Umbilical cord (tissue), 2 donors: Measurements from ENCODE around the gene EBF3. TPM values are rescaled to one million over a fixed set of nuclear protein-coding genes. Genes with fewer than 3 reads are reported as not detected.

ENCODE experiments used
- DNase-seq: peaks from one replicate; pipeline ENCODE4 v3.0.0-alpha.2; 2015; ENCODE audit warnings: low spot score
- total RNA-seq: library from RNA; depleted of rRNA; stranded (reverse); fragments of >200 nt; gene quantifications from one replicate; pipeline ENCODE4 v1.2.3, GENCODE V29; 2014; ENCODE audit warnings: low replicate concordance; ENCODE audit not compliant: insufficient read depth

The EBF3 gene
- total RNA-seq, 1 donor from 2014 or later: 3.6 TPM

GRCh38 chr10:129912166-129912917, 51.7 kb downstream of the EBF3 start:
- peak; percentile 6 for DNase-seq

DNA sequence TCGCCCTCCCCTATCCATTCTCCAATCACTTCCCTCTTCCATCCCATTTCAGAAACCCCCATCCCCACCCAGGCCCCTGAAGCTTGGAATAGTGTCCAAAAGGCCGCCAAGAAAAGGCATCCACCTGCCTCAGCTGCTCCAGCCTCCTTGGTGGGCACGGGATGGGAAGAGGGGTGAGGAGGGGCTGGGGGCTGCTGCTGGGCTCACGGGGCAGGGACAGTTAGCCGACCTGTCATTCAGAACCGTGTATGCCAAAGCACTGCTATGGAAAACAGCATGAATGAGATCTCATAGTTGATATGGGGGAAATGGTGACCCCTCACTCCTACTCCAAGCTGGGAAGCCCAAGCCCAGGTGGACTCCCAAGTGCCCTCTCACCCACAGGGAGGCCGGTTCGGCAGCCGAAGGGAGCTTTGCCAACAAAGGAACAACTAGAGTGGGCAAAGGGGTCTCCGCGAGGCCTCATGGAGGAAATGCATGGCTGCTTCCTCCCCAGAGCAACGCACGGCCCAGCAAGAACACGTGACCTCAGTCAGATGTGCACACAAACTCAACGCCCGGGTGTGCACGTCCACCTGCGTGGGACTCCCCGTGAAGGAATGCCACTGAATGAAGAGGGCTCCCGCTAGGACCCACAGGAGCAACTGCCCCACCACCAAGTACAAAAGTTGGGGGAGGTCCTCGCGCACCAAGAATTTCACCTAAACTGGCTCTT, 52.5 kb downstream of the EBF3 start:
- DNase-seq: no peak

DNA sequence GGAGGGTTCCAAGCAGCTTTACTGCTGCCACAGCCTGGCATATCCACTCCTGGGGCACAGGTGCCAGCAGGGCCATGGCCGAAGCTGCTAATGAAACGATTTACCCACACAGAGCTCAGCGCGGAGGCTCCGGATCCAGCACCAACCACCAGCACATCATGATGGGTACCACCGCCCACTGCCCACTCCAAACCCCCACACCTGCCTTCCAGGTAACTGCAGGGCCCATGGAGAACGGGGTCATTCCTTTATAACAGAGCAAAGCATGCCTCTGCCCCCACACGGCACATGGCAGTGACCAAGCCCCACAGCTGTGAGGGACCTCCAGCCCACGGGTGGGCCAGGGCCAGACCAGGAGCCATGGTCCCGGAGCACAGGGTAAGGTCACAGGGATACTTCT, 53.2 kb downstream of the EBF3 start:
- DNase-seq: no peak

- DNase-seq: no peak
Observed at GRCh38 chr10:129909531-129910256, 54.4 kb downstream of the EBF3 start.

DNA sequence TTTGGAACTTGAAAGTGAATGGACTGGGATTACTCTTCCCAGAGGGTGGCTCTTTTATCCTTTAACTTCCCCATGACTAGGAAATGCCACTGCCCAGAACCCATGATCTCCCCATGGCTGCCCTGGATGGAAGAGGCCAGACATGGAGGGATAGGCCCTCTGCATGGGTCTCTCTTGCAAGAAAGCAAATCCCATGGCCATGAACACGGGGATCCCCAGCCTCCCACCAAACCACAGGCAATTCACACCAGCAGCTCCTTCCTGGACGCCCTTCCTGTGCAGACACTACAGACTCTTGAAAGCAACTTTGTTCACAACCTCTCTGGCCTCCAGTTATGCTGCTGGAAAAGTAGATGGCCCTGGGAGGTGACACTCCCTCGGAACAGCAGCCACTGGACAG, 55.0 kb downstream of the EBF3 start:
- no peak for DNase-seq

- DNase-seq: no peak
Observed at GRCh38 chr10:129908406-129908805, 55.7 kb downstream of the EBF3 start.

GRCh38 chr10:129905553-129905952, 58.5 kb downstream of the EBF3 start:
- no peak for DNase-seq

DNA sequence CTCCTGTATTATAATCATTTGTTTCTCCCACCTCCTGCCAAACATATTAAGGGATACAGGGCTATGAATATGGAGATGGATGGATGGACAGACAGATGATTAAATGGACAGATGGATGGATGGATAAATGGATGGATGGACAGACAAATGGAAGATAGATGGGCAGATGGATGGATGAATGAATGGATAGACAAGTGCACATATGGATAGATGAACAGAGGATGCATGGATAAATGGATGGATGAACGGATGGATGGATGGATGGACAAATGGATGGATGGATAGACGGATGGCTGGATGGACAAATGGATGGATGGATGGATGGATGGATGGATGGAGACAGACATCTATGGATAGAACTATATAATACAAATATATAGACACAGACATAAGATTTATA, 59.8 kb downstream of the EBF3 start:
- DNase-seq: no peak

GRCh38 chr10:129901389-129902006, 62.6 kb downstream of the EBF3 start:
- no peak for DNase-seq

- DNase-seq: no peak
Observed at GRCh38 chr10:129900825-129901224, 63.2 kb downstream of the EBF3 start.

DNA sequence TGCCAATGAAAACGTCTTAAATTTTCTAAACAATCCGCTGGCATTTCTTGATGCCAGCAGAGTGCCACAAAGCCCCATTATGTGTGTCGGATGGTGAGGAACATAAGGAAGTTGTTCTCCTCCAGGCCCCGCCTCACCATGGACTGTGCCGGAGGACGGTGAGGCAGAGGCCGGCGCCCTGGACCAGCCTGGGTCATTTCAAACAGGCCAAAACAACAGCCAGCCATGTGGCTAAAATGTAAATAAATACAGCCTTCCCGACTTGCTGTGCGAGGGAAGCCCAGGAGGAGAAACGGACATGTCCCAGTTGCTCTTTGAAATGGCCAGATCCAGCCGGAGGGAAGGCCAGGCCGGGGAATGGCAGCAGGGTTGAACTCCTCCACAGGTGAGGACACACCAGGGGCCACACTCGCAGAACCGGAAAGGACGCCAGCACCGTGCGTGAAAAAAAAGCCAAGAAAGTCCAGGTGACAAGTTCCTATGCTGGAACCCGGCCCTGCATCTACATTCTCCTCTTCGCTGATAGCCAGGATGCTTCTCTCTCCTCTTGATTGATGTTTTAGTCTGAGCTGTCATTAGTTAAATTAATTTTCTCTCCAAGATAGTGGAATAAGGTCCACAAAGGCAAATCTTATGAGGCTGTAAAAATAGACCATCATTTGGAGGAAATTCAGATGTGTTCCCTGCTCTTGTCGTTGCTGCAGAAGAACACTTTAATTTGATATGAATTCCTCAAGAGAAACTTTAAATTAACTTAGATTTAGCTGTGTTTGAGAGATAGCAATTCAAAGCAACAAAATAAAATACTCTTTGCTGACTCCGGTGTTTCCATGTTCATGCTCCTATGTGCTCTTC, 64.6 kb downstream of the EBF3 start:
- no peak for DNase-seq

DNA sequence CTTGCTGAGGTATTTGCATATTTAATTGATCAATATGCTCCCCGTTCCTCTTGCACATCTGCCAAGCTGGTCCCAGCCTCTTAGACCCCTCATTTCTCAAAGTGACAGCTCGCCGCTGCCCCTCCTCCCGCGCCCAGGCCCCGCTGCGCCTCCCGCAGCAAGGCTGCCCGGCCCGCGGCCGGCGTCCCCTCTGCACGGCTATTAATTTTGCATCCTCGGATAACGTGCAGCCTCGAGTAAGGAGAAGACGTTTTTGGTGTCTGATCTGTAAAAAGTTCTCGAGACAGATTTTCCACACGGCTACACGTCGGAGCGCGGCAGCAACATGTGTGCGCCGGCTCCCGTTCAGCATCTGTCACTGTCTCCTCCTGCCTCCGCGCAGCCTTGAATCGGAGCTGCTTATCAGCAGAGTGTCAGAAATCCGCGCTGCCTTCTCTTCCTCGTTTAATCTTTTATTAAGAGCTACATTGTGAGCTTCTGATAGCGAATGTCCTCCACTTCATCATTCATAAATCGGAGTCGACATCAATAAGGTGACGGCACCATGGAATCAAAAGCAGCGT, 65.3 kb downstream of the EBF3 start:
- DNase-seq: no peak

- no peak for DNase-seq
Observed at GRCh38 chr10:129897871-129898626, 66.0 kb downstream of the EBF3 start.

DNA sequence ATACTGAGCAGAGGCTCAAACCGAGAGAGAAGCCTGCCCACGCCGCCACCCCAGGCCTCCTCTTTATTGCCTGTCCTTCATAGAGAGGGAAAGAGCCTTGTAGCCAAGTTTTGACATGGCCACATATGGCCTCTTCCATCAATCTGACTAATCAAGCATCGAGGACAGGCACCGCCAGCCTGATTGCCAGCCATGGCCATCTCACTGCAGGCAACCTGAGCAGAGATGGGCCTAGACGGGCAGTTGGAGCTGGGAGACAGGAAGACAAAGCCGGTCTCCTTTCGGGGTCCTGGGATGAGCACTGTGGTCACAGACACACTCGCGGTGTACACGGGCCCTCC, 67.2 kb downstream of the EBF3 start:
- DNase-seq: no peak

DNA sequence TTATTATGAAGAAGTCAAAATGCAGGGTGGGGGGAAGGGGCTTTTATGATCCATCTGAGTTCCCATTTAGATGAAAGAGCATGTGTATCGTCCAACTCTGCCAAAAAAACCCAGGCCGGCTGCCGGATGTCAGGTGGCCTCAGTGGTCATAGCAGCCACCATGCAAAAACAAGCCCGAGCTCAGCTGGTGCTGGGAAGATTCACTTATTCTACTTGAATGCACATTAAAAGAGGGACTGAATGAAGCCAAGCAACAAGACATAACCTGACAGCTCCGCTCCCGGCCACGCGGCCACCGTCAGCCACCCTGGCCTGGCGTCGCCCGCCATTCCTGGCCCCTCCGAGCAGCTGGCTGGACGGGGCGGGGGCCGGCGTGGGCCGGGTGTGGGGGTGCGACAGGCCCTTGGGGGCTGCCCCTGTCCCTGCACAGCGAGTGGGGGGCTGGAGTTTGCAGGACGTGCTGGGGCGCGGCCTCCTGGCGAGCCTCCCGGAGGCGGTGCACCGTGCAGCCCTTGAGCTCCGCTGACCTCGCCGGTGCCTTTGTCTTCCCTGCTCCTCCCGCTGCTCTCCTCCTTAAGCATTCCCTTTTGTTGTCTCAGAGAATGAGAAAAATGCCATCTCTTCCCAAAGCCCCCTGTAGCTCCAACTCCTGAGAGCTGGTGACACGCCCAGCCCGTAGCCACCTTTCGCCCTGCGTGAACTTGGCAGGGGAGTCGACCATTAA, 67.8 kb downstream of the EBF3 start:
- no peak for DNase-seq

- DNase-seq: no peak
Observed at GRCh38 chr10:129895811-129896135, 68.3 kb downstream of the EBF3 start.

DNA sequence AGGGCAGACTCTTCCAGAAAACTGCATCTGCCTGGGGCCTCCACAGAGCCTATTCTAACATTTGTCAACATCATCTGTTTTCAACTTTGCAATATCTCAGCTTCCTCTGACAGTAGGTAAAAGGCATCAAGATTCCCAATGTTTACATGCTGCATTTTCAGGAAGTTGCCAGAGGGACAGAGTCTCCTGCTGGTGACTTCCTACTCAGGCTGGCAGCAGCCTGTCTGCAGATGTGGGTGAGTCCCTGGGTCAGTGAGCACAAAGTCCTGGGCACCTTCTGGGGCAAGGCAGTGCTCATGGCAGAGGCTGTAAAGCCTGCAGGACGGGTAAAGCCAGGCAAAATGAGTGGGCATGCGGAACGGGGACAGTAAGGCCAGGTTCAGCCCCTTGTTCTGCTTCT, 69.4 kb downstream of the EBF3 start:
- no peak for DNase-seq

DNA sequence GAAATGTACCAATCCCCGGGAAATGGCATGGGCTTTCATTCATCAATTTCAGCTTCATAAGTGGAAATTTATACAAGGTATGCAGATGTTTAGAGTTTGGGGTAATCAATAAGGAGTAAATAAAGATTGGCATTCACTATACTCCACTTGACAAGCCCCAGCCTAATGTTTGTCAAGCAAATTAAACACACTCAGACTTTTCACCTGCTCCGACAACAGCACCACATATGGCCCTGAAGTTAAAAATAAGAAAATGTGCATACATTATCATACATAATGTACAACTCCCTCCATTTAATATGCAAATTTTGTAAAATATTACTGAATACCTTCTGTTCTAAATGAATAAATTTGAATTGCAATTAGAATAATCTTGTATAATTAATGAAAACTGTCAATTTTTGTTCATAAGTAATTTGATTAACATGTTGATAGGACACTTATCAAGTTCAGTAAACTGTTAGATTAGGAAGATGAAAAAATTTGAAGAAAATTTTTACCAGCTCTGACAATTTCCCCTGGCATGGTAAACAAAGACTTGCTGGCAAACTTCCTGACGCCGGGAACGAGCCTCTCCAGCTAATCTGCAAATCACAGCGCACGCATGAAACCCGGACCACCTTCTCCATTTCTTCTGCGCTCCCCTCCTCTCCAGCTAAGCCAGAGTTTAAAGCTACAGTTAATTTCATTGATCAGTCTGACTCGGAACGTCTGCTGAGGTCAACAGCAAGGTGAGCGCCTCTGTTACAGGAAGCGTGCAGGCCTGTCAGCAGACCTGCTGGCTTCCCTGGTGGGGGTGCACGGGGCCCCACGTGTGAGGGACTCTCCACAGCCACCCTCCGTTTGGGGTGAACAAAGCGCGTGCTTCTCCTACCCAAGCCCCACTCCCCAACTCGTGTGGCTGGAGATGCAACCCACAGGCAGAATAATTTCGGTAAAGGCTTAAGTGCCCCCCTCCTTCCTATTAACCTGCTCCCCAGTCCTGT, 70.7 kb downstream of the EBF3 start:
- DNase-seq: no peak
